Upper lobe of right lung (tissue), 1 donor: Measurements from ENCODE around the gene RASD2. TPM values are rescaled to one million over a fixed set of nuclear protein-coding genes. Genes with fewer than 3 reads are reported as not detected.

Experiments
- ATAC-seq: fragments of 200-7000 bp; cut with Tn5 transposase; one replicate; pipeline ENCODE4 v1.9.1; 2020; ENCODE audit warnings: mild to moderate bottlenecking, moderate library complexity
- DNase-seq: peaks from one replicate; pipeline ENCODE4 v3.0.0-alpha.2; 2020
- H3K27ac ChIP-seq: fragments of 200-600 bp; one replicate; pipeline ENCODE4 v1.8.0; 2022
- H3K27me3 ChIP-seq: fragments of 200-600 bp; one replicate; pipeline ENCODE4 v1.8.0; 2022; ENCODE audit warnings: mild to moderate bottlenecking
- H3K36me3 ChIP-seq: fragments of 200-600 bp; one replicate; pipeline ENCODE4 v1.8.0; 2022
- H3K4me1 ChIP-seq: fragments of 200-600 bp; one replicate; pipeline ENCODE4 v1.8.0; 2022
- H3K4me3 ChIP-seq: fragments of 200-600 bp; one replicate; pipeline ENCODE4 v1.8.0; 2022; ENCODE audit warnings: mild to moderate bottlenecking
- H3K9me3 ChIP-seq: fragments of 200-600 bp; one replicate; pipeline ENCODE4 v1.8.0; 2022
- CTCF ChIP-seq: fragments of 200-600 bp; IDR thresholded peaks from one replicate; pipeline ENCODE4 v1.8.0; 2022; ENCODE audit warnings: antibody characterized with exemption
- intact Hi-C: fragments of 100-400 bp; cut with DNase I; formaldehyde crosslinking; loops from one replicate; pipeline ENCODE4 v1.11.0; 2022
- total RNA-seq: library from RNA; stranded (reverse); fragmentation: NEBNext Ultra II Directional; extraction: Animal tissue kit (Norgen Biotek cat#: 25700); gene quantifications from one replicate; pipeline ENCODE4 v1.2.1, GENCODE V29; 2021
- donor health status: DM: no; HTN: yes; CAD: no; lungs with severe emphysema.

The RASD2 gene
- total RNA-seq, 1 donor from 2014 or later: 4.1 TPM

GRCh38 chr22:35546886-35547285, 6.3 kb downstream of the RASD2 start:
- H3K36me3 ChIP-seq: no peaks in the 10 kb centered on the region
- no peaks in the 10 kb centered on the region for H3K4me1 ChIP-seq
- H3K27me3 ChIP-seq: peaks cover 20% of the 10 kb centered on the region
- intact Hi-C loops: no loop called here
- H3K4me3 ChIP-seq: no peak overlapping the region
- DNase-seq (no peak), ATAC-seq (no peak)
- no peaks in the 10 kb centered on the region for H3K9me3 ChIP-seq
- H3K27ac ChIP-seq: no peak overlapping the region
- no peak for TF ChIP-seq CTCF

- Histone ChIP-seq H3K4me1 (no peaks in the 10 kb centered on the region), H3K9me3 (no peaks in the 10 kb centered on the region), H3K4me3 (no peak overlapping the region), H3K27me3 (peaks cover 14% of the 10 kb centered on the region), H3K27ac (no peak overlapping the region), H3K36me3 (no peaks in the 10 kb centered on the region)
- ATAC-seq (no peak), DNase-seq (no peak)
- intact Hi-C loops: no loop called here
- no peak for TF ChIP-seq CTCF
Observed at GRCh38 chr22:35547987-35548721, 7.5 kb downstream of the RASD2 start.

GRCh38 chr22:35548722-35549112, 8.1 kb downstream of the RASD2 start:
- intact Hi-C loops: no loop called here
- no peak for DNase-seq
- Histone ChIP-seq H3K4me1 (no peaks in the 10 kb centered on the region), H3K27me3 (peaks cover 11% of the 10 kb centered on the region), H3K9me3 (no peaks in the 10 kb centered on the region), H3K36me3 (no peaks in the 10 kb centered on the region), H3K4me3 (no peak overlapping the region), H3K27ac (no peak overlapping the region)
- ATAC-seq: no peak
- no peak for TF ChIP-seq CTCF

- intact Hi-C loops: no loop called here
- no peak for DNase-seq
- TF ChIP-seq CTCF: no peak
- ATAC-seq: no peak
- no peak overlapping the region for H3K4me3 ChIP-seq
- H3K27ac ChIP-seq: no peak overlapping the region
- H3K36me3 ChIP-seq: no peaks in the 10 kb centered on the region
- peaks cover 11% of the 10 kb centered on the region for H3K27me3 ChIP-seq
- no peaks in the 10 kb centered on the region for H3K9me3 ChIP-seq
- H3K4me1 ChIP-seq: no peaks in the 10 kb centered on the region
Observed at GRCh38 chr22:35549328-35549727, 8.7 kb downstream of the RASD2 start.

- ATAC-seq (no peak), DNase-seq (no peak)
- H3K27me3 ChIP-seq: peaks cover 11% of the 10 kb centered on the region
- no peak overlapping the region for H3K4me3 ChIP-seq
- no peaks in the 10 kb centered on the region for H3K36me3 ChIP-seq
- intact Hi-C loops: no loop called here
- H3K4me1 ChIP-seq: no peaks in the 10 kb centered on the region
- no peaks in the 10 kb centered on the region for H3K9me3 ChIP-seq
- H3K27ac ChIP-seq: no peak overlapping the region
- no peak for TF ChIP-seq CTCF
Observed at GRCh38 chr22:35551549-35552177, 11.0 kb downstream of the RASD2 start.
